SK-N-MC (cell line): Measurements from ENCODE around the gene INTS4.
"Not testable (repeated sequence)": the region's sequence is repeated elsewhere in the genome, so short reads cannot be mapped to it uniquely, and the experiment has no call there.

Experiments used
- EZH2 ChIP-seq: fragments of 200-600 bp; sonication (generic); IDR thresholded peaks from one replicate; pipeline ENCODE4 v1.6.1; 2017; ENCODE audit warnings: antibody characterized with exemption
- POLR2AphosphoS5 ChIP-seq: IDR thresholded peaks from 2 replicates; pipeline ENCODE4 v1.6.1; 2012; ENCODE audit warnings: mild to moderate bottlenecking, low read depth, low read length, borderline replicate concordance

DNA sequence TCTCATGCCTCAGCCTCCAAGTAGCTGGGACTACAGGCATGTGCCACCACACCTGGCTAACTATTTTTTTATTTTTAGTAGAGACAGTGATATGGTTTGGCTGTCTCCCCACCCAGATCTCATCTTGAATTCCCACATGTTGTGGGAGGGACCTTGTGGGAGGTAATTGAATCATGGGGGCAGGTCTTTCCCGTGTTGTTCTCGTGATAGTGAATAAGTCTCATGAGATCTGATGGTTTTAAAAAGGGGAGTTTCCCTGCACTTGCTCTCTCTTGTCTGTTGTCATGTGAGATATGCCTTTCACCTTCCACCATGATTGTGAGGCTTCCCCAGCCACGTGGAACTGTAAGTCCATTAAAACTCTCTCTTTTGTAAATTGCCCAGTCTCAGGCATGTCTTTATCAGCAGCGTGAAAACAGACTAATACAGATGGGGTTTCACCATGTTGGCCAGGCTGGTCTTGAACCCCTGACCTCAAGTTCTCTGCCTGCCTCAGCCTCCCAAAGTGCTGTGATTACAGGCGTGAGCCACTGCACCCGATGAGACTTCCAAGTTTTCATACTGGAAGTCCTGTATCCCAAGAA is 20.6 kb upstream of the INTS4 start:
- TF ChIP-seq EZH2, POLR2AphosphoS5: not testable (repeated sequence)
